ENCODE results near the gene METTL15. TPM values are rescaled to one million over a fixed set of nuclear protein-coding genes. Genes with fewer than 3 reads are reported as not detected.
"Not testable (repeated sequence)": the region's sequence is repeated elsewhere in the genome, so short reads cannot be mapped to it uniquely, and the experiment has no call there.

Gene METTL15
- total RNA-seq, 1 donor from 2014 or later = 14.7 TPM

DNA sequence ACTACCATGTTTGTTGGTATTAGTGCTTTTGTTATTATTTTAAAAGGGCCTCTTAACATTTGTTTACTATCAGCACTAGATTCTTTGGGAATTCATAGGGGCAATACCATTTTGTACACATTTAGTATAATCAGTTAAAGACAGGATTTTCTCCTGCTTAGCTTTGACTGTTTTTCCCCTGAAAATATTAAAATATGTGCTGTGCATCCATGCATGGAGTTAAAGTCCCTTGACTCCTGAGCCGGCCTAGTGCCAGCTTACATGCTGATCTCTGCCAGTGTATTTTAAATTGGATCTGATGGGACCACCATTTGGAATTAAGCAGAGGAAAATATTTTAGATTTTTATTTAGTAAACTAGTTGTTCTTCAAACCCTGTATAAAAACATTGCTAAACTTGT lies 161.4 kb downstream of the METTL15 start:
- Histone ChIP-seq H3K9me3 (no peaks in the 10 kb centered on the region), H3K27me3 (no peaks in the 10 kb centered on the region), H3K27ac (no peak overlapping the region), H3K4me3 (no peak overlapping the region), H3K36me3 (no peaks in the 10 kb centered on the region), H3K4me1 (no peaks in the 10 kb centered on the region)
- intact Hi-C loops (cut with DNase I) = no loop called here
- no peak for DNase-seq (ENCODE audit: extremely low spot score in 2 of 2)
- TF ChIP-seq POLR2A (IDR thresholded peaks at IDR 0.05) (no peak), POLR2AphosphoS5 (IDR thresholded peaks at IDR 0.05; ENCODE audit: insufficient read depth in 1 of 2, low read depth in 1 of 2) (no peak)
- TF ChIP-seq, protein P1, sequence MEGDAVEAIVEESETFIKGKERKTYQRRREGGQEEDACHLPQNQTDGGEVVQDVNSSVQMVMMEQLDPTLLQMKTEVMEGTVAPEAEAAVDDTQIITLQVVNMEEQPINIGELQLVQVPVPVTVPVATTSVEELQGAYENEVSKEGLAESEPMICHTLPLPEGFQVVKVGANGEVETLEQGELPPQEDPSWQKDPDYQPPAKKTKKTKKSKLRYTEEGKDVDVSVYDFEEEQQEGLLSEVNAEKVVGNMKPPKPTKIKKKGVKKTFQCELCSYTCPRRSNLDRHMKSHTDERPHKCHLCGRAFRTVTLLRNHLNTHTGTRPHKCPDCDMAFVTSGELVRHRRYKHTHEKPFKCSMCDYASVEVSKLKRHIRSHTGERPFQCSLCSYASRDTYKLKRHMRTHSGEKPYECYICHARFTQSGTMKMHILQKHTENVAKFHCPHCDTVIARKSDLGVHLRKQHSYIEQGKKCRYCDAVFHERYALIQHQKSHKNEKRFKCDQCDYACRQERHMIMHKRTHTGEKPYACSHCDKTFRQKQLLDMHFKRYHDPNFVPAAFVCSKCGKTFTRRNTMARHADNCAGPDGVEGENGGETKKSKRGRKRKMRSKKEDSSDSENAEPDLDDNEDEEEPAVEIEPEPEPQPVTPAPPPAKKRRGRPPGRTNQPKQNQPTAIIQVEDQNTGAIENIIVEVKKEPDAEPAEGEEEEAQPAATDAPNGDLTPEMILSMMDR (IDR thresholded peaks at IDR 0.05) = no peak

DNA sequence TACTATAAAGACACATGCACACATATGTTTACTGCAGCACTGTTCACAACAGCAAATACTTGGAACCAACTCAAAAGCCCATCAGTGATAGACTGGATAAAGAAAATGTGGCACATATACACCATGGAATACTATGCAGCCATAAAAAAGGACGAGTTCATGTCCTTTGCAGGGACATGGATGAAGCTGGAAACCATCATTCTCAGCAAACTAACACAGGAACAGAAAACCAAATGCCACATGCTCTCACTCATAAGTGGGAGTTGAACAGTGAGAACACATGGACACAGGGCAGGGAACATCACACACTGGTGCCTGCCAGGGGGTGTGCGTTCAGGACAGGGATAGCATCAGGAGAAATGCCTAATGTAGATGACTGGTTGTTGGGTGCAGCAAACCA lies 164.1 kb downstream of the METTL15 start:
- H3K9me3 ChIP-seq; H3K4me1 ChIP-seq; H3K27ac ChIP-seq; DNase-seq (ENCODE audit: extremely low spot score in 2 of 2); H3K36me3 ChIP-seq; H3K4me3 ChIP-seq; intact Hi-C loops (cut with DNase I); H3K27me3 ChIP-seq: not testable (repeated sequence)

DNA sequence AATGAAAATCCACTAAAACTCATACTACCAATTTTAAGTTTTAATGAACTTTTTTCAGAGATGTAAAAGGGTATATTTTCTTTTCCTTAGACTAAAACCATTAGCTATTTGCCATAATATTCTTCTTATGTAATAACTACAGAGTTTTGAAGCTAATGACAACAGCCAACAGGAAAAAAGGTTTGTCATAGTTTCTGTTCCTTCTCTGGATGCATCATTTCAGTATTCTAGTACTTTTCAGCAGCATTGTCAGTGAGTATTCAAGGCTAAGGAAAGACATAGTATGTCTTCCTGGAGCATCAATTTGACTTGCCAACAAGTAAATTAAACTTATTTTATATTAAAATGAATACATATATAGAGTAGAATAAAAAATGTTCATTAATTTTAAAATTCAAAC lies 166.0 kb downstream of the METTL15 start:
- Histone ChIP-seq H3K36me3 (no peaks in the 10 kb centered on the region), H3K4me3 (no peak overlapping the region), H3K9me3 (no peaks in the 10 kb centered on the region), H3K27me3 (no peaks in the 10 kb centered on the region), H3K27ac (no peak overlapping the region), H3K4me1 (no peaks in the 10 kb centered on the region)
- no peak for DNase-seq (ENCODE audit: extremely low spot score in 2 of 2)
- TF ChIP-seq, protein P1 (IDR thresholded peaks at IDR 0.05) = no peak
- TF ChIP-seq POLR2AphosphoS5 (IDR thresholded peaks at IDR 0.05; ENCODE audit: insufficient read depth in 1 of 2, low read depth in 1 of 2) = no peak
- TF ChIP-seq POLR2A (IDR thresholded peaks at IDR 0.05) = no peak
- intact Hi-C loops (cut with DNase I) = no loop called here

DNA sequence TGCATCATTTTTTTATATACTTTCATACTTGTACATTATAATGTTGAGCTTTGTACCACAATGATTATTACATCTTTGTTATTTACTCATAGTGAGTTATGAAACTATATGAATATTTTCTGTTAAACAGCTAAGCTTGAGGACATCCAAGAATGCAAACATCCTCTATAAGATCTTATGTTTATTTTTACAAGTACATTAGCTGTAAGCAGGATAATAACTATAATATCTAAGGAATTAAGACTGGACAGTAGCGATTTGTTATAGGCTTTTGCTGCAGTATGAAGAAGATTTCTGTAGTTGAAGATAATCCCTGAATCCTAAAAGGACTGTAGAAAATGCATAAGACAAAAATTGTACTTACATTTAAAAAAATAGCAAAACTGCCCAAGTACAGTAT lies 176.0 kb downstream of the METTL15 start:
- TF ChIP-seq POLR2A (IDR thresholded peaks at IDR 0.05) (no peak), POLR2AphosphoS5 (IDR thresholded peaks at IDR 0.05; ENCODE audit: insufficient read depth in 1 of 2, low read depth in 1 of 2) (no peak)
- TF ChIP-seq, protein P1 (IDR thresholded peaks at IDR 0.05) = no peak
- Histone ChIP-seq H3K27me3 (no peaks in the 10 kb centered on the region), H3K4me3 (no peak overlapping the region), H3K36me3 (no peaks in the 10 kb centered on the region), H3K9me3 (no peaks in the 10 kb centered on the region), H3K27ac (no peak overlapping the region), H3K4me1 (no peaks in the 10 kb centered on the region)
- no peak for DNase-seq (ENCODE audit: extremely low spot score in 2 of 2)
- intact Hi-C loops (cut with DNase I) = no loop called here

DNA sequence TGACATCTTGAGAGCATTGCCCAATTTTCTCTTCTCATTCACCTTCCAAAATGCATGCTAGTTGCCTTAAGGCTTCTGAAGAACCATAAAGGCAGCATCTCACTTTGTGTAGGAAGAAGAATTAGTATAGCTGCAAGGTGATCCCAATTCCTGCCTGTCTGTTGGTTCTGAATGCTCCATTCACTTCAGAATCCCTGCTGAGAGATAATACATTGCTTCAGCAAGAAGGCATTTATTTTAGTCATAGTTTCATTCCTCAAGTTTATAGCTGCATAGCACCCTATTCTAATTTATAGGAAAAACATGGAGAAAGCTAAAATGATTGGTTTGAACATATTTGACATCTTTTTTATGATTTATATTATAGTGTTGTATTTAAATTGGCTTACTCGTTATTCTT lies 181.3 kb downstream of the METTL15 start:
- Histone ChIP-seq H3K4me1 (no peaks in the 10 kb centered on the region), H3K36me3 (no peaks in the 10 kb centered on the region), H3K27me3 (no peaks in the 10 kb centered on the region), H3K9me3 (no peaks in the 10 kb centered on the region), H3K4me3 (no peak overlapping the region), H3K27ac (no peak overlapping the region)
- TF ChIP-seq POLR2A (IDR thresholded peaks at IDR 0.05) (no peak), POLR2AphosphoS5 (IDR thresholded peaks at IDR 0.05; ENCODE audit: insufficient read depth in 1 of 2, low read depth in 1 of 2) (no peak)
- TF ChIP-seq, protein P1 (IDR thresholded peaks at IDR 0.05) = no peak
- intact Hi-C loops (cut with DNase I) = no loop called here
- no peak for DNase-seq (ENCODE audit: extremely low spot score in 2 of 2)

DNA sequence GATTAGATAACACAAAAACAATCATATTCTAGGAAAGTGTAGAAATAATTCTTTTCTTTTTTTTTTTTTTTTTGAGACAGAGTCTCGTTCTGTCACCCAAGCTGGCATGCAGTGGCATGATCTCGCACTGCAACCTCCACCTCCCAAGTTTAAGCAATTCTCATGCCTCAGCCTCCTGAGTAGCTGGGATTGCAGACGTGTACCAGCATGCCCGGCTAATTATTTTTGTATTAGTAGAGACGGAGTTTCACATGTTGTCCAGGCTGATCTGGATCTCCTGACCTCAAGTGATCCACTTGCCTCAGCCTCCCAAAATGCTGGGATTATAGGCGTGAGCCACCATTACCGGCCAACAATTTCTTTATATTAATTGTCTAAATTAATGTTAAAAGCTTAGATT lies 182.8 kb downstream of the METTL15 start:
- intact Hi-C loops (cut with DNase I); H3K36me3 ChIP-seq; H3K27me3 ChIP-seq; H3K4me3 ChIP-seq; DNase-seq (ENCODE audit: extremely low spot score in 2 of 2); H3K27ac ChIP-seq; H3K4me1 ChIP-seq; H3K9me3 ChIP-seq: not testable (repeated sequence)

Measured in vagina (tissue), 2 donors.